SH-SY5Y (cell line): ENCODE results near the gene TJP2.

ENCODE experiments used
- GATA2 ChIP-seq: IDR thresholded peaks from 2 replicates; pipeline ENCODE4 v1.6.1; 2011; ENCODE audit warnings: mild to moderate bottlenecking, low read depth, low read length
- GATA3 ChIP-seq: IDR thresholded peaks from 2 replicates; pipeline ENCODE4 v1.6.1; 2011; ENCODE audit warnings: low read depth, mild to moderate bottlenecking, low read length, moderate library complexity

- TF ChIP-seq GATA2 (no peak), GATA3 (no peak)
These were observed 79.0 kb downstream of the TJP2 start for GRCh38 chr9:69253057-69253456.
